RPMI7951 (cell line): Measurements from ENCODE around the gene RRP1. TPM values are rescaled to one million over a fixed set of nuclear protein-coding genes. Genes with fewer than 3 reads are reported as not detected.

ENCODE experiments used
- DNase-seq: peaks from one replicate; pipeline ENCODE4 v3.0.0-alpha.2; 2012; ENCODE audit warnings: low read depth
- total RNA-seq: library from RNA; depleted of rRNA; stranded (reverse); fragments of >200 nt; shearing (Covaris generic); gene quantifications from 2 replicates; pipeline ENCODE4 v1.2.3, GENCODE V29; 2014

Gene RRP1
- total RNA-seq, 1 experiment from 2014 or later: 19.6 TPM

- no peak for DNase-seq
These were observed 11.8 kb downstream of the RRP1 start for GRCh38 chr21:43801006-43801783.

- DNase-seq: no peak
These were observed 13.4 kb downstream of the RRP1 start for GRCh38 chr21:43802713-43803313.

GRCh38 chr21:43803558-43804300, 14.4 kb downstream of the RRP1 start:
- DNase-seq: no peak

- no peak for DNase-seq
These were observed 16.0 kb downstream of the RRP1 start for GRCh38 chr21:43805275-43805800.

- no peak for DNase-seq
These were observed 16.8 kb downstream of the RRP1 start for GRCh38 chr21:43806017-43806710.

GRCh38 chr21:43808367-43808766, 19.0 kb downstream of the RRP1 start:
- no peak for DNase-seq

GRCh38 chr21:43808832-43809251, 19.5 kb downstream of the RRP1 start:
- no peak for DNase-seq

GRCh38 chr21:43809346-43809799, 20.0 kb downstream of the RRP1 start:
- DNase-seq: no peak

GRCh38 chr21:43809853-43810504, 20.6 kb downstream of the RRP1 start:
- no peak for DNase-seq

- DNase-seq: peak; percentile 37
These were observed 21.3 kb downstream of the RRP1 start for GRCh38 chr21:43810505-43811261.

- DNase-seq: no peak
These were observed 22.1 kb downstream of the RRP1 start for GRCh38 chr21:43811262-43812105.

GRCh38 chr21:43812139-43812821, 22.9 kb downstream of the RRP1 start:
- peak; percentile 28 for DNase-seq

GRCh38 chr21:43812957-43813655, 23.7 kb downstream of the RRP1 start:
- no peak for DNase-seq

GRCh38 chr21:43813656-43813980, 24.2 kb downstream of the RRP1 start:
- DNase-seq: no peak

- no peak for DNase-seq
These were observed 25.1 kb downstream of the RRP1 start for GRCh38 chr21:43814215-43815106.

- no peak for DNase-seq
These were observed 25.8 kb downstream of the RRP1 start for GRCh38 chr21:43815107-43815613.

- DNase-seq: no peak
These were observed 26.6 kb downstream of the RRP1 start for GRCh38 chr21:43815991-43816390.
